CD4-positive, alpha-beta T cell treated with Interleukin-17A for 4 hours (primary cell): ENCODE results near the gene CFAP210.
"Not testable (repeated sequence)": the region's sequence is repeated elsewhere in the genome, so short reads cannot be mapped to it uniquely, and the experiment has no call there.

Experiments
- DNase-seq: peaks from one replicate; pipeline ENCODE4 v3.0.0-alpha.2; 2020; ENCODE audit warnings: mixed read lengths

Gene CFAP210

DNA sequence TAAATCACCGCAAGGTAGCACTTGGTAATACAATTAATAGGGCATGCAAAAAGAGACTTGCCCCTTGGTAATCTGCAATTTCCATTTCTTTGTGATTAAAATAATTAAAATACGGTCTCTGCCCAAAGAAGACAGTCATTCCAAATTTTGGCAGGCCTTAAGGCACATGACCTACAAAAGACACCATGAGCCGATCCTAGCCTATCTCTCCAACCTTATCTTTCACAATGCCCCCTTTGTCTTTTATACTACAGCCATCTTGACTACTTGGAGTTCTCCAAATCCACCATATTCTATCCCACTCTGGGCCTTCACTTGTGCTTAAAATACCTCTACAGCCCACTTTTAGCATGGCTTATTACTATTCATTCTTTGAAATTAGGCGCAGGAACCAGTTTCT, 23.3 kb downstream of the CFAP210 start:
- no peak for DNase-seq

GRCh38 chr2:169670215-169670651, 24.0 kb downstream of the CFAP210 start:
- DNase-seq, result no peak

DNA sequence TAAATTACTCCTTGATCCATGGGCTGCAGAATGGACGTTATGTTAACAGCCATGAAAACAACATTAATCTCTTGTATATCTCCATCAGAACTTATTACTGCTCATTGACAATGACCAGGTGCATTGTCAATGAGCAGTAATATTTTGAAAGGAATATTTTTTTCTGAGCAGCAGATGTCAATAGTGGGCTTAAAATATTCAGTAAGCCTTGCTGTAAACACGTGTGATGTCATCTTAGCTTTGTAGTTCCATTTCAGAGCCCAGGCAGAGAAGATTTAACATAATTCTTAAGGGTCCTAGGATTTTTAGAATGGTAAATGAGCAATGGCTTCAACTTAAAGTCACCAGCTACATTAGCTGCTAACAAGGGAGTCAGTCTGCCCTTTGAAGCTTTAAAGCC, 26.6 kb downstream of the CFAP210 start:
- DNase-seq, result no peak

GRCh38 chr2:169664978-169665930, 29.0 kb downstream of the CFAP210 start:
- no peak for DNase-seq

GRCh38 chr2:169664600-169664977, 29.6 kb downstream of the CFAP210 start:
- no peak for DNase-seq

- DNase-seq, result no peak
These were observed 31.0 kb downstream of the CFAP210 start for GRCh38 chr2:169663247-169663646.

DNA sequence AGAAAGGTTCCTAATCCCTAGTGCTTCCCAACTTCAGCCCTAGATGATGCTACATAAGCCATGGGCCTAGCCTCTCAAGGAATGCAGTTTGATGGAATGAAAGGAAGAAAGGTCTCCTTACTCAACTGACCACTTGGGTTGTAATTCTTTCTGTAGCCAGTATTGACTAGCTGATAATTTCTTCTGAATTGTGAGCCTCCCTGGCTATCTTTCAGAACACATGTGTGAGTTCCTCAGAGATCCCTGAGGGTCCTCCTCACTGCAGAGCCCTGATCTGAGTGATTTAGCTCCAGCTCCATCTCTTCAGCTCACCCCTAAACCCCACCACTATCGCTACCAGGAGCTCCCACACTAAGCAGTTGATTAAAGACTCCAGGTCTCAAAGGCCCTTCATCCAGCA, 31.5 kb downstream of the CFAP210 start:
- no peak for DNase-seq

DNA sequence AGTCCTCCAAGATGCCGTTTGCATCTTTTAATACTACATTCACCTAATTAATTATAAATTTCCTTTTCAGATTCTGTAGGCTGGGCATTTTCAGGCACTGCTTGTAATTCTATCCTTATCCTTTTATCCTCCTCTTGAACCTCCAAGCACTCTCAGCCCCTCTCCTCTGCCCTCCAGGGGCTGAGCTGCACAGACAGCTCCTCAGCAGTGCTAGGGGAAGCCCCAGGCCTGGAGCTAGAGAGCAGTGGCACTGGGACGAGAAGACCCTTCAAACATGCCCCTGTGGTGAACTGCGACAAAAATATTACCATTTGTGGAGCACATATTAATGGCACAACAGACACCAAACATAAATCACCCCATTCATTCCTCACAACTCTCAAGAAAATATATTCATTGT, 32.9 kb downstream of the CFAP210 start:
- DNase-seq, result no peak

DNA sequence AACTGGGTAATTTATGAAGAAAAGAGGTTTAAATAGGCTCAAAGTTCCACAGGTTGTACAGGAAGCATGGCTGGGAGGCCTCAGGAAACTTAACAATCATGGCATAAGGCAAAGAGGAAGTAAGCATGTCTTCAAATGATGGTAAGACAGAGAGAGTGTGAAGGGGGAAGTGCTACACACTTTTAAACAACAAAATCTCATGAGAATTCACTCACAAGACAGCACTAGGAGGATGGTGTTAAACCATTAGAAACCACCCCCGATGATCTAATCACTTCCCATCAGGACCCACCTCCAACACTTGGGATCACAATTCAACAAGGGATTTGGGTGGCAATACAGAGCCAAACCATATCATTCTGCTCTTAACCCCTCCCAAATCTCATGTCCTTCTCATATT, 34.9 kb downstream of the CFAP210 start:
- no peak for DNase-seq

GRCh38 chr2:169658877-169659276, 35.3 kb downstream of the CFAP210 start:
- DNase-seq, result no peak

DNA sequence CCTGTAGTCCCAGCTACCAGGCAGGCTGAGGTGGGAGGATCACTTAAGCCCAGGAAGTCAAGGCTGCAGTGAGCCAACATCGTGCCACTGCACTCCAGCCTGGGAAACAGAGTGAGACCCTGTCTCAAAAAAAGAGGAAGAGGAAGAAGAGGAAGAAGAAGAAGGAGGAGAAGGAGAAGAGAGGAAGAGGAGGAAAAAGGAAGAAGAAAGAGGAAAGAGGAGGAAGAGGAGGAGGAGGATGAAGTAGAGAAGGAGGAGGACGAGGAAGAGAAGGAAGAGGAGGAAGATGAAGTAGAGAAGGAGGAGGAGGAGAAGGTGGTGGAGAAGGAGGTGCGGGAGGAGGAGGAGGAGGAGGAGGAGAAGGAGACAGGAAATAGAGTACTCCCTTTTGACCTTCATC, 38.0 kb downstream of the CFAP210 start:
- DNase-seq, result no peak

GRCh38 chr2:169653636-169654035, 40.6 kb downstream of the CFAP210 start:
- DNase-seq, result no peak

DNA sequence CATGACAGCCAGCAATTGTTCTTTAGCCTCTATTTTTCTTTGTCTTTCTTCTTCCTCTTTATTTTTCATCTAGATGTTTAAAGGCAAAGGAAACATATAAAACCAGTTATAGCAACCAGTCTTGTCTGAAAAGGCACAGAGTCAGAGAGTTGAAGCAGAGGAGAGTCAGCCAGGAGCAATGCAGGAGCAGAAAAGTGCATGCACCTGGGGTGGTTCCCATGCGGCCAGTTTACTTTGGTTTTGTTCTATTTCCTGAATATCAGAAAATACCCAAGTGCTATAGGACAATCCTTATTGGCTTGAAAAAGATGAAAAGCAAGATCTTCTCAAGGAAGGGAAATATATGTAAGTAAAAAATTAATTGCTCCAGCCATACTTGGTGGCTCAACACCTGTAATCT, 44.9 kb downstream of the CFAP210 start:
- no peak for DNase-seq

DNA sequence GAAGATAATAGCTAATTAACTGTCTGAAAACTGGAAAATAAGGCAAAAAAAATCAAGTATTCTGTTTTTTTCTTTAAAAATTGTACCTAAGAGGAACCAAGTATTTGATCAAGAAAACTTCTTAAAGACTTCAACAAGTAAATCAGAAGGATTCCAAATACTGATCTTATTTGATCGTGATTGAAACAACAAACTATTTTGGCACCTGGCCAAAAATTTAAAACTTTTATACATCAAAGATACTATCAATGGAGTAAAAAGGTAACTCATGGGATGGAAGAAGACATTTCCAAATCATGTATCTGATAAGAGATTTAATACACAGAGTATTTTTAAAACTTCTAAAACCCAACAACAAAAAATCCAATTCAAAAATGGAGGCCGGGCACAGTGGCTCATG, 46.7 kb downstream of the CFAP210 start:
- no peak for DNase-seq

GRCh38 chr2:169644173-169644572, 50.0 kb downstream of the CFAP210 start:
- DNase-seq, result no peak

DNA sequence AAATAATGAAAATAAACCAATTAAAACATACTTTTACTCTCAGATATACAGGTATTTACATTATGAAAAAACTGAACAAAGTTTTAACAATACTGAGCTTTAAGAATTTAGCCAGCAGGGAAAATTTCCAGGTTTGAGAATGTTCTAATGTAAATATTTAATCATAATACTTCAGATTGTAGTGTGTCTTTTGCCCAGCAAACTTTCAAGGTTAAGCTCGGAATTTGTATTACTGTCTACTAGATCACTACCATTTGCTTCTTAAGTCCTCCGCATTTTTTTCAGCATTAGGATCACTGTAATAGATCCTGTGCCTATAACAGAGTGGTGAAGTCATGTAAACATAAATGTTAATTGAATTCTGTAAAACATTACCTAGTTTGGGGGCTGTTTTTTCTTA, 52.7 kb downstream of the CFAP210 start:
- DNase-seq, result no peak

DNA sequence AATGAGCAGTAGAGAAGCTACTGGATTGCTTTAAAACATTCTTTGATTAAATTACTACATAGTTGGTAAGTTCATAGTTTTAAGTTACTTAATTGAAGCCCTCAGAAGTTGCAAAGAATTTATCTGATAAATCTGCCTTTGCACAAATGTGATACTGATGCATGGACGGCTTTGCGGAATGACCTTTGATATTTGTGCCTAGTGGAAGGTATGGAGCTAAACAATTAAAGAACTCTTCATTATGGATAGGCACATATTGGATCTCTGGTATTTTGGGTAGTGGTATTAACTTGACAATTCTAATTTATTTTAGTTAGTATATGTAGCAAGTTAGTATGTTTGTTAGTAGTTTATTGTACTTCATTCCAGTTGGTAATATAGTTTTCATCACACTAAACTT, 54.1 kb downstream of the CFAP210 start:
- DNase-seq, result no peak

DNA sequence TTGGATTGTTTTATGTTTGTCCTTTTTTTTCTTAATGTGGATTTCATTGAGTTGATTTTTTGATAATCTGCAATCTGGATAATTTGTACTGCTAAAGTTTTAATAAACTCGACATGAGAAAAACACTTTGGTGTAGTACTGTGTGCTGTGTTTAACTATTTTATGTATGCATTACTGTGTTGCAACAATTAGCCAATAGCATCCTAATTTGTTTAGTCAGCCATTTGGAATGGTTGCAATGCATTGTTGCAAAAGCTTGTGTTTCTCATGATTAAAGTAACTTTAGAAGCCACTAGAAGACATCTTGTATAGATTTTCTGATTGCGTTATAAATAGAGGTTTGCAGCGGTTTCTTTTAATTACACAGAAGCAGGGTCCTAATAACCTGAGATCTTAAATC, 56.6 kb downstream of the CFAP210 start:
- no peak for DNase-seq

GRCh38 chr2:169636440-169637097, 57.6 kb downstream of the CFAP210 start:
- DNase-seq, result no peak

DNA sequence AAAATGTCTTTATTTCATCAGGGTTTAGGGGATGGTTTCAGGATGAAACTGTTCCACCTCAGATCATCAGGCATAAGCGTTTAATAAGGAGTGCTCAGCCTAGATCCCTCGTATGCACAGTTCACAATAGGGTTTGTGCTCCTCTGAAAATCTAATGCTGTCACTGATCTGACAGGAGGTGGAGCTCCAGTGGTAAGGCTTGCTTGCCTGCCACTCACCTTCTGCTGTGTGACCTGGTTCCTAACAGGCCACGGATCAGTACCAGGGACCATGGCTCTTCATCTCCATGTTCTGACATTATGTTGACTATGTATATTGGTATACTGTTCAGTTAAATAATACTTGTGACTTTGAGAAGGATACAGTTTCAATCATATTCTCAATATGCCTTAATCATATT, 68.4 kb downstream of the CFAP210 start:
- no peak for DNase-seq

DNA sequence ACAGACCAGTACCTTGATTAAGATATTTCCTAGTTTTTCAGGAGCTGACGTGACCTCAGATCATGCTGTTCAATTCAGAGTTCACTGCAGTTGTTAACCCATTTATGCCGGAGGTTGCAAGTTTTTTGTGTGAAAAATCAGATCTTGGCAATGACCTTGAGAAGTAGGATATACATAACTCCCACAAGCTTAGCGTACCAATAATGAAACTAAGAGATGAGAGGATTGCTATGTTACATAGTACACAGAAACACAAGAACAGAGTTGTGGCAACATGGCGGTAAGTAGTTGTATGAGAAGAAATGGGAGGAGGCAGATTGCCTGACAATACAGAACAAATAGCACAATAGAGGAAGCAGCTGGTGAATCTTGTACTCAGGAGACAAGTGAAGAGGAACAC, 71.0 kb downstream of the CFAP210 start:
- DNase-seq, result no peak

GRCh38 chr2:169620509-169620908, 73.7 kb downstream of the CFAP210 start:
- DNase-seq, result no peak

GRCh38 chr2:169619946-169620345, 74.3 kb downstream of the CFAP210 start:
- DNase-seq, result no peak

GRCh38 chr2:169615982-169616381, 78.2 kb downstream of the CFAP210 start:
- DNase-seq, result not testable (repeated sequence)
